NCI-H2227 treated with DMSO at 0.1 percent for 48 hours (cell line): ENCODE measurements around the gene STAG2.
A peak's percentile ranks its signal among the peaks of the same experiment; 100 is the strongest.
"Not testable (repeated sequence)": the region's sequence is repeated elsewhere in the genome, so short reads cannot be mapped to it uniquely, and the experiment has no call there.

Source experiments
- DNase-seq: peaks from one replicate; lab custom pipeline; 2025; lab: John Stamatoyannopoulos, UW

The STAG2 gene

DNA sequence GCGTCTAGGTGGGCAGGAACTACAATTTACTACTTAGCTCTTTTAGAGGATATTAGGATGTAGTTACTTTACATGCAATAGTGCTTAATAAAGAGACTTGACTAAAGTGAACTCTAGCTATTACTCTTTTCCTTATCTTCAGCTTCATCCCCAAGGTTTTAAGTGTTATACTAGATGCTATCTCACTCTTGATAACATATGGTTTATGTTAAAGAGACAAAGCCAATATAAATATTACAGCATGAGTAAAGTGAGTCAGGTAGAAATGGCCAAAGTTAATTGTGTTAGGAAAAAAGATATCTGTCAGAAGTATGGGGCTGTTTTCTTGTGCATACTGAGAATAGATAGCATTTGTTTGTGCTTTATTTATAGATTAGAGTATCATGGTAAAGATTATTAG lies 80.5 kb downstream of the STAG2 start:
- no peak for DNase-seq

DNA sequence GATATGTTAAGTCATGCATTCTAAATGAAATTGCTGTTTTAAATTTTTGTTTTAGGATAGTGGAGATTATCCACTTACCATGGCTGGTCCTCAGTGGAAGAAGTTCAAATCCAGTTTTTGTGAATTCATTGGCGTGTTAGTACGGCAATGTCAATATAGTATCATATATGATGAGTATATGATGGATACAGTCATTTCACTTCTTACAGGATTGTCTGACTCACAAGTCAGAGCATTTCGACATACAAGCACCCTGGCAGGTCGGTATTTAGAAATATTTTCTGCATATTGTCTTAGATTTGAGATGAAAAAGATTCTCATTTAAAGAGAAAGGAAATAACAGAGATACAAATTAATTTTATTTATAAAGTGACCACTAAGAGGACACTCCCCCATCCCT lies 83.6 kb downstream of the STAG2 start:
- DNase-seq: no peak

DNA sequence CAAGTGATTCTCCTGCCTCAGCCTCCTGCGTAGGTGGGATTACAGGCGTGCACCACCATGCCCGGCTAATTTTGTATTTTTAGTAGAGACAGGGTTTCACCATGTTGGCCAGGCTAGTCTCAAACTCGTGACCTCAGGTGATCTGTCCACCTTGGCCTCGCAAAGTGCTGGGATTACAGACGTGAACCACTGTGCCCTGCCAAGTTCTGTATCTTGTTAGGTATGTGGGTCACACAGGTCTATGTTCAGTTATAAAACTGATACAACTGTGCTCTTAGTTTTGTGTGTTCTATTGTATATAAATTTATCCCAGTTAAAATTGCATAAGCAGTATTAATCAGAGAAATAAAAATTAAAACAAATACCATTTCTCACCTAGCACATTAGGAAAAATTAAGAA lies 122.9 kb downstream of the STAG2 start:
- DNase-seq: not testable (repeated sequence)

DNA sequence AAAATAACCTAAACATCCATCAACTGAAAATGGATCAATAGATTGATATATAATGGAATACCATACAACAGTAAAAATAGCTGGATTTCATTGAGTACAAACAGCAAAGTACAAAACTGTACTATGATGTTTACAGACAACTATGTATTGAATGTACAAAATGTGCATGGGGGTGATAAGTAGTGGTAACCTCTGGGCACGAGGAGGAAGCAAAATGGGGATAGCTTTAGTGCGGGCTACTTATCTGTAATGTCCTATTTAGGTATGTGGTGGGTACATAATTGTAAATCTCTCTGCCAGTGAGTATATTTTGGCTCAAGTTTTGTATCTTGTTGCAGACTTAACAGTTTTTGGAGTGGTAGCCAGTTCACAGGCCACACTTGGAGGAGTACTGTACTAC lies 123.6 kb downstream of the STAG2 start:
- no peak for DNase-seq

DNA sequence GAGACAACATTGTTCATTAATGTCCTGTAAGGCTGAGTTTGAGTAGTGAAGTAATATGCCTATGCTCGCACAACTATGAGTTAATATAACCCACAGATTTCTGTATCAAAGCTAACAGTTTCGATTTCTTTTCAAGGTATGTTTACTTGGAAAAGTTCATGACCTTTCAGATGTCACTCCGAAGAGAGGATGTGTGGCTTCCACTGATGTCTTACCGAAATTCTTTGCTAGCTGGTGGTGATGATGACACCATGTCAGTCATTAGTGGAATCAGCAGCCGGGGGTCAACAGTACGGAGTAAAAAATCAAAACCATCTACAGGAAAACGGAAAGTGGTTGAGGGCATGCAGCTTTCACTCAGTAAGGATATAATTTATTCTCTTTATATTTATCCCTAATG lies 124.9 kb downstream of the STAG2 start:
- DNase-seq: no peak

DNA sequence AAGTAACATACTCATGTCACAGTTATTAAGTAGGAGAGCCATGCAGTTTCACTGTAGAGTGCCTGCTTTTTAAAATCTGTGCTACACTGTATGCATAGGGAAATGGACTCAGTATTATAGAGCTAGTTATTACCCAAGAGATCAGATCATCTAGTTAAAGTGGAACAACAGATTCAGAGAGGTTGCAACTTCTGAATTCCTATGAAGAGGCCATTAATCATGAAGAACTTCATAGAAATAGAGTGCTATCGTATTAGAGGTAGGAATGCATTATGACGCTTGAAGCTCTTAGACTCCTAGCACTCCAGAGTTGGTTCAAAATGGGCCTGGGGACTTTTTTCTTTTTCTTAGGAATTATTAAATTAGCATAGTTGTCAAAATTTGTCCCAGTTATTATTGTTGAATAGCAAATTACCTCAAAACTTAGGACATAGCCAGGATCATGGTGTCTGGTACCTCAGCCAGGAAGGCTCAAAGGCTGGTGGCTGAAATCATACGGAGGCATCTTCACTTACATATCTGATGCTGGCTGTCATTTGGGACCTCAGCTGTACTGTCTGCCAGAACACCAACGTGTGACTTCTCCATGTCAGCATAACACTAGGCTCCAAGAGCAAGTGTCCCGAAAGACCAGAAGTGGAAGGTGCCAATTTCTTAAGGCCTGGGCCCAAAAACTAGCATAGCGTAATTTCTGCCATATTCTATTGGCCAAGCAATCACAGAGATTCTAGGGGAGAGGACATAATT lies 125.7 kb downstream of the STAG2 start:
- DNase-seq: no peak

DNA sequence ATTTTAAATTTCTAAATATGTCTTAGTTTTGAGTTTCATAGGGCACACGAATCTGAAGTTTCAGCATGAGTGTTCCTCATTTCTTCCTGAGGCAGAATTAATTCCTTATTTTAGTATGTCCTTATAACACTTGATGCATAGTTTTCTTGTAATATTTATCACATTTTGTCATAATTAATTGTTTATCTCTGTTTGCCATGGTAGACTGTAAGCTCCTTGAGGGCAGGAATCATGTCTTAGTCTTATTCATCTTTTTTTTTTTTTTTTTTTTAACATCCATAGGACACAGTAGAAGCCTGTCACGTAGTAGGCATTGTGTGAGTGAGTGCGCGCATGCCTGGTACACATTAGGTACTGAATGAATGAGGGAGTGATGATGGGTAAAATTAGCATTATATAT lies 131.7 kb downstream of the STAG2 start:
- DNase-seq: no peak

DNA sequence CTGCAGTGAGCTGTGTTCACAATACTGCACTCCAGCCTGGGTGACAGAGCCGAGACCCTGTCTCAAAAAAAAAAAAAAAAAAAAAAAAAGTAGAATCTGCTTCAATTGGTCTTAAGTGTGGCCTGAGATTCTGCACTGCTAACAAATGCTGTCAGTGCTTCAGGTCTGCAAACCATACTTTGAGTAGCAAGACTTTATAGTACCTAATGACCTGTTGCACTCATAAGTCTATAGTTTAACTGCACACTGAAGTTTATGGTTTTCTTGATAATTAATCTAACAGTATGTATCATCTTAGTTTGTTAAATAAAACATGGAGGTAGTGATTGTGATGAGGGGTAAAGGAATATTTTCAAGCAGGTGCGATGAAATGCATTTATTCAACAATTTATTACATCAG lies 135.6 kb downstream of the STAG2 start:
- DNase-seq: no peak

DNA sequence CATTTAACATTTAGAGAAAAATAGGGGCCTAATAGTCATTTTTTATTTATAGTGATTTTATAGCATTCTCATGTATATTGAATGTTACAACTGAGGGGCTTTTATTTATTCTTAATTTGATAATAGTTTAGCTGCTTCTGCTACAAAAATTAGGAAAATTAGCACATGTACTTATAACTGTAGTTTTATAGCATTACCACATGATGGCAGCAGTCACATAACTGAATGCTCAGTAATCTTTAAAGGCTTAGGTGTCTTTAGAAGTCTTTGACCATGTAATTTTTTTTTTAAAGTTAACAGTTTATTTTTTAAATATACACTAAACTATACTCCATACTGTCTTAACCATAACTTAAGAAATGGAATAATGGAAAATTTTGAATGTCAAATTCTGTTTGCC lies 136.6 kb downstream of the STAG2 start:
- peak; percentile 11 for DNase-seq

DNA sequence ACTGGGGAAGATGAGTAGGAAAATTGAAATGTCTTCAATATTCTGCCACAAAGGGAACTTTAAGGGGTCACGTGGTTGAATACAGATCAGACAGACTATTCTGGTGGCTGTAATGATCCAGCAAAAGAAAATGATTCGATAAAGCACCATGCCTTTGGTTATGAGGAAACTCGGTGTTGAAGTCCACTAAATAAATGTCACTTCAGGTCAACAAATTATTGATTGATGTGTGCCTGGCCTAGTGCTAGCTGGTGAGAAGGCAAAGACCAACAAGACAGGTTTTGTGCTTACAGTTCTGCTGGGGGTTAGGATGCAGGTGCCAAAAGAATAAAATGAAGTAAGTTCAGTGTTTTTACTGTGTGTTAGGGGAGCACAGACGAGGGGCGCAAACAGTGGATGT lies 142.5 kb downstream of the STAG2 start:
- no peak for DNase-seq

DNA sequence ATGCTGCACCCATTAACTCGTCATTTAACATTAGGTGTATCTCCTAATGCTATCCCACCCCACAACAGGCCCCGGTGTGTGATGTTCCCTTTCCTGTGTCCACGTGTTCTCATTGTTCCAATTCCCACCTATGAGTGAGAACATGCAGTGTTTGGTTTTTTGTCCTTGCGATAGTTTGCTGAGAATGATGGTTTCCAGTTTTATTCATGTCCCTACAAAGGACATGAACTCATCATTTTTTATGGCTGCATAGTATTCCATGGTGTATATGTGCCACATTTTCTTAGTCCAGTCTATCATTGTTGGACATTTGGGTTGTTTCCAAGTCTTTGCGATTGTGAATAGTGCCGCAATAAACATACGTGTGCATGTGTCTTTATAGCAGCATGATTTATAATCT lies 143.0 kb downstream of the STAG2 start:
- not testable (repeated sequence) for DNase-seq

DNA sequence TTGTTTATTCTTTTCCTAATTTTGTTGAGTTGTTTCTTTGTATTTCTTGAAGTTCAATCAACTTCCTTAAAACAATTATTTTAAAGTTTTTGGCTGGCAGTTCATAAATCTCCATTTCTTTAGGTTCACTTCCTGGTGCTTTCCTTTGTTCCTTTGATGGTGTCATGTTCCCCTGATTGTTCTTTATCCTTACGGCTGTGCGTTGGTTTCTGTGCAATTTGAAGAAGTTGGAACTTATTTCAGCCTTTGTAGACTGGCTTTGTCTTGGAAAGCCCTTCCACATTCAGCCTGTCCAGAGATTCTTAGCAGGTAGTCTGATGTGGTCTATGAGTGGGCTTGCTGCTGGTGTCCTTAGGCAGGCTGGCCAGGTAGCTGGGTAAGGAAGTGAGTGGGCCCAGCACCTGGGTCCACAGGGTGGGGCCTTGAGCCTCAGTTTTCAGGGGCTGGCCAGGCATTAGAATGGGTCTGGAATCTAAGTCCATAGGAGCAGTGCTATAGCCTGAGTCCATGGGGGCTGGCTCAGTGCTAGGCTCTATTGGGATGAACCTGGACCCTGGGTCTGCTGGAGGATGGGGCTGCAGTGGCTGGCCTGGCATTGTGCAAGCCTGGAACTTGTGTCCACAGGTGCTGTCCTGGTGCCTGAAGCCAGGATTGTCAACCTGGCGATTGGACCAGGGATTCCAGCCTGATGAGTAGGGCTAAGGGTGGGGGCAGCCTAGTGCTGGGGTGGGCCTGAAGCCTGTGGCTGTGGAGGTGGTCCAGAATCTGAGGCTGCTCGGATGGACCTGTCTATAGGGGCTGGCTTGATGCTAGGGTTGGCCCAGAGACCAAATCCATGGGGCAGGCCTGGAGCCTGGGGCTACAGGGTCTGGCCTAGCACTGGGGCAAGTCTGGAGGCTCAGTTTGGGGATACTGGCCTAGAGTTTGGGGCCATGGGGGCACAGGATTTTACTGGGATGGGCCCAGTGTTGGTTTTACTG lies 152.4 kb downstream of the STAG2 start:
- no peak for DNase-seq

DNA sequence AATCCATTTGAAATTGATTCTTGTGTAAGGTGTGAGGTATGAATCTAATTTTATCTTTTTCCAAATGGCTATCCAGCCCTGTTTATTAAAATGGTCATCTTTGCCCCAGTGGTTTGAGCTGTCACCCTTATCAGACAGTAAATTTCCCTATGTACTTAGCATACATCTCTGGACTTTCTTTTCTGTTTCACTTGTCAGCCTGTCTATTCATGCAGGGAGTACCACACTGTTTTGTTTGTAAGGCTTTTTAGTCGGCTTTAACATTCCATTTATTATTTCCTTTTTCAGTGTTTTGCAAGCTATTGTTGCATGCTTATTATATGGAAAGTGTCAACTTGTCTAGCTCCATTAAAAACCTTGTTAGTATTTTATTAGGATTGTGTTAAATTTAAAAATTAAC lies 155.8 kb downstream of the STAG2 start:
- DNase-seq: no peak

DNA sequence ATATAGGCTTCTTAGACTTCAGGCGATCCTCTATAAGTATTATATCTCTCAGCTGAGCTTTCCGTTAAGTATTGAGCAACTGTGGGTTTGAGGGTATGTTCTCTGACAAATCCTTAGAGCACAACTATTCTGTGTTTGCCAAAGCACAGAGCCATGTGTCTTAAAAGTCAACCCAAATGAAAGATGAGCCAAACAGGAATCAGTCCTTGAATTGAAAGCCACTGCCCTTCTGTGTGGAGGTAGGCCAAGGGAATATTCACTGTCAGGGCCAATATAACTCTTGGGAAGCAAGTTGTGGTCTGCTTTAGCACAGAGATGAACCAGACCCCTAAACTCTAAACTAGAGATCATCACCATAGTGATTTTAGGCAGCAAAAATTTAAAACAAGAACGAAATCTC lies 164.0 kb downstream of the STAG2 start:
- DNase-seq: no peak

DNA sequence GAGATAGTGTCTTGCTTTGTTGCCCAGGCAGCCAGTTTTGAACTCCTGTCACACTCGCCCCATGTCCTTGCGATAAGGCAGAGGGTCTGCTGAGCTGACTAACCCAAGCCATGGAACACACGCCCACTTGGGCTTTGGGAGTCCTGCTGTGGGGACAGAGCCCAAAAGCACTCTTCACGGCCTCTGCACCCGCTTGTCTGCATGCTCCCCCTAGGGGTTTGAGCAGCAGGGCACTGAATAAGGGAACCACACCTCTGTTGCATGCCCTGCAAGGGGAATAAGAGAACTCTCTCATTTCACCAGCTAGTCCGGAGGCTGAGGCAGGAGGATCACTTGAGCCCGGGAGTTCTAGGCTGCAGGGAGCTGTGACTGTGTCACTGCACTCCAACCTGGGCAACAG lies 166.0 kb downstream of the STAG2 start:
- DNase-seq: no peak

DNA sequence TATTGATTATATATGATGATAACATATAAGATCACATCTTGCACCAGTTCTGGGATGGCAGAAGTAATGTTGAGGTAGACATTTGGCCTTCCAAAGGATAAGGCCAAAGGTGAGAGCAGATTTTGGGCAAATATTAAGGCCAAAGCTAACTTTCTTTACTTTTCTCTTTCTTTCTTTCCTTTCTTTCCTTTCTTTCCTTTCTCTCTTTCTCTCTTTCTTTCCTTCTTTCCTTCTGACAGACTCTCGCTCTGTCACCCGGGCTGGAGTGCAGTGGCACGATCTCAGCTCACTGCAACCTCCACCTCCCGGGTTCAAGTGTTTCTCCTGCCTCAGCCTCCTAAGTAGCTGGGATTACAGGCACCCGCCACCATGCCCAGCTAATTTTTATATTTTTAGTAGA lies 170.9 kb downstream of the STAG2 start:
- DNase-seq: not testable (repeated sequence)

DNA sequence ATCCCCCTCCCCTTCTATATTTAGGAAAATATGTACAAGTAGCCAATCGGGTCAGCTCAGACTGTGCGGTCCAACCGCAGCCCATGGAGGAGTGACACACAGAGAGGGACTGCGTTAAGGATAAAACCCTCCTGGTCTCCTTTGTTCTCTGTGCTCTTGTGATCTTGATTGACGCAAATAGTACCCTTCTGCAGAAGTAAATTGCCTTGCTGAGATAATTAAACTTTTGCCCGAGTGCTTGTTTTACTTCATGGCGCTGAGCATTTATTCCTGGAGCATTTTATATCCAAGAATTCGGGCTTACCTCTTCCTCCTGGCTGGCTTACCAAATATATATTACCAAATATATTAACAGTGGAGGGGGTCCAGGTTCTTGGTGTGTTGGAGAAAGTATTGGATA lies 184.2 kb downstream of the STAG2 start:
- no peak for DNase-seq

DNA sequence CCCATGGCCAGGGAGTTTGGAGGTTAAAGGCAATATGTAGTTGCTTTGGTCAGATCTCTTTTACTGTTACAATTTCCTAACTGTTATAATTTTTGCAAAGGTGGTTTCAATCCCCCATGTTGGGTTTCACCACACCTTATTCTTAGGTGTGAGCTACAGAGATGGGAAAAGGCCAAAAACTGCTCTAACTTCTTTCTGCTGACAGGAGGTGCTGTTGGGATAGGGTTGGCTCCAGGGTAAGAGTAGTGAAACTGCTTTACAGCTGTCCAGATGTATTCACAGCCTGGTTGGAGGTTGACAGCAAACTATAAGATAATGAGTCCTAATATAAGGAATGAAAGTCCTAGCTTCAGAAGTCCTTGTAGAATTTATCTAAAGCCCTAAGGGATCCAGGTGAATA lies 189.7 kb downstream of the STAG2 start:
- DNase-seq: no peak
